Hematopoietic multipotent progenitor cell treated with erythropoietin and hydrocortisone succinate and interleukin-3 and kit ligand, for 6 days (in vitro differentiated cells): ENCODE data around the gene ARL10.

Source experiments
- DNase-seq: peaks from one replicate; pipeline ENCODE4 v3.0.0-alpha.2; 2015

The ARL10 gene, protein sequence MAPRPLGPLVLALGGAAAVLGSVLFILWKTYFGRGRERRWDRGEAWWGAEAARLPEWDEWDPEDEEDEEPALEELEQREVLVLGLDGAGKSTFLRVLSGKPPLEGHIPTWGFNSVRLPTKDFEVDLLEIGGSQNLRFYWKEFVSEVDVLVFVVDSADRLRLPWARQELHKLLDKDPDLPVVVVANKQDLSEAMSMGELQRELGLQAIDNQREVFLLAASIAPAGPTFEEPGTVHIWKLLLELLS

DNA sequence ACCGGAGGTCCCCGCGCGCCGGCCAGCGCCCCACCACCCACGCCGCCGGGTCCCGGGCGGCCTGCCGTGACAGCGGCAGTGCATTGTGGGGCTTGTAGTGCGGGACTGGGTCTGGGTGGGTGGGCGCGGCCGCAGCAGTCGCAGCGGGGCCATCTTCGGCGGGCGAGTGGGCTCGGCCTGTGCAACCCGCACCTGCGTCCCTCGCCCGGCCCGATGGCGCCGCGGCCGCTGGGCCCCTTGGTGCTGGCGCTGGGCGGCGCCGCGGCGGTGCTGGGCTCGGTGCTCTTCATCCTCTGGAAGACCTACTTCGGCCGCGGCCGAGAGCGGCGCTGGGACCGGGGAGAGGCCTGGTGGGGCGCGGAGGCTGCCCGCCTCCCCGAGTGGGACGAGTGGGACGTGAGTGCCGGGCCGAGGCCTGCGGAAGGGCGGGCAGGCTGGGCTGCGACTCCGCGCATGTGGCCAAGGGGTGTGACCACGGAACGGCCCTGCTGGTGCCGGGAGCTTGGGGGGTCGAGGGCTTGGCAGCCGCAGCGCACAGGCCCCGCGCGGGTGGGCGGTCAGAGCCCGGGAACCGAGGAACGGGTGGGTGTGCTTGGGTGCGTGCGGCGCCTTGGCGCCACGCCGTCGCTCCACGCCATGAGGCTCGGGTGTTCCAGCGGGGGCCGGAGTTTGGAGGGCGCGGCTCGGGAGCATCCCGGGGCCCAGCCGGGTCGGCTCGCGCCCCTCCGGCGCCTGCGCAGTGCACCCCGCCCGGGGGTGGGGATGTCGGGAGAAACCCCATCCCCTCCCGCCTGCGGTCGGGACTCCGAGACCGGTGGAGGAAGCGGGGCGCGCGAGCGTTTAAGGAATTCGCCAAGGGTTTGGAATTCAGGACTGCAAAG is at the start of gene ARL10:
Gene ARL10, plus strand, starts transcription at position 137 of the 881 bp plus-strand sequence. Its CDS starts 77 bp downstream, at position 214.
- DNase-seq = peak; percentile 39

DNA sequence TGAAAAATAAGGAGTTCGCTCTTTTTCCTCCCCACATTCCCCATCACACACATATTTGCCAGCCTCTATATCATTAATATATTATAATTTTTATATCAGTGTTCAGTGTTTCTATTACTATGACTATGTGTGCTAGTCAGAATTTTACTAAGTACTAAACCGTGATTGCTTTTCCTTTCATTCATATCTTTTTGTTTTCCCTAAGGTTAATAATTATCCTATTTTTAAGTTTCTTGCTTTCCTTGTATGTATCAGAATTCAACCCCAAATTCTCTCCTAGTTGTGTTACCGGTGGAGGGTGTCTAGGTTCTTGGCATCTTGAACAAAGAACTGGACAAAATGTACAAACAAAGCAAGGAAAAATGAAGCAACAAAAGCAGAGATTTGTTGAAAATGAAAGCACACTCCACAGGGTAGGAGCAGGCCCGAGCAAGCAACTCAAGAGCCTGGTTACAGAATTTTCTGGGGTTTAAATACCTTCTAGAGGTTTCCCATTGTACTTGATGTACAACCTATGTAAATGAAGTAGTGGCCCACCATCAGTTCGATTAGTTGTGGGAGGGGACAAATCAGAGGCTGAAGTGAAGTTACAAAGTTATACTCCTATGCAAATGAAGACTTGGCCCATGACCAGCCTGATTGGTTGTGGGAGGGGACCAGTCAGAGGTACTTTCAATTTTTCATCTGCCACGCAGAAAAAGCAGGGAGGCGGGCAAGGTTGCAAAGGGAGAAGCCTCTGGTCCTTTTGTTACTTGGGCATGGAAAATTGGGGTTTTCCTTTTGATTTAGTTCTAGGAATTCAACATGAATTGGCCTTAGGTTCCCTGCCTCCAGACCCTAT is 47.5 kb upstream of the ARL10 start:
- DNase-seq = no peak

DNA sequence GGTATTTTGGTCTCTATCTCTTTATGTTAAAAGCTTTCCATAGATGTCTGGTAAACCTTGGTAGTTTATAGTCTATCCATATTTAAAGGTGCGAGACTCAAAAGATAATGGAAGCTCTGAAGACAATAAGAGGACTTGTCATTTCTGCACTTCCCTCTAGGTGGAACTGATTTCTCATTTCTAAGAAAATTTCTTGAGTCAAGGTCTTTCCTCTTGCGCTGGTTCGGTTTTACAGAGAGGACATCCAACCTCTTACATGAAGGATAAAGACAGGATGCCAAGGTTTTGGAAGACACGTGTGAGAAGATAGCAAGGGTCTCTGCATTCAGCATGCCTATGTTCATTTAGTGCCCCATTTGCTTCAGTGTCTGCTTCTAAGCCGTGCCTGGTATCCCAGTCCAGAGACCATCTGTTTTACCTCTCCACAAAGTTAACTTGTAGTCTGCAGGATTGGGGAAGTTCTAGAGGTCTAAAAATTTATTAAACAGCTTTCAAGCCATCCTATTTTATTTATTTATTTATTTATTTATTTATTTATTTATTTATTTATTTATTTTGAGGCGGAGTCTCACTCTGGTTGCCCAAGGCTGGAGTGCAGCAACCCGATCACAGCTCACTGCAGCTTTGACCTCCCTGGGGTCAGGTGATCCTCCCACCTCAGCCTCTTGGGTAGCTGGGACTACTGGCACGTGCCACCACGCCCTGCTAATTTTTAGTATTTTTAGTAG is 45.3 kb upstream of the ARL10 start:
- DNase-seq = peak; percentile 25

DNA sequence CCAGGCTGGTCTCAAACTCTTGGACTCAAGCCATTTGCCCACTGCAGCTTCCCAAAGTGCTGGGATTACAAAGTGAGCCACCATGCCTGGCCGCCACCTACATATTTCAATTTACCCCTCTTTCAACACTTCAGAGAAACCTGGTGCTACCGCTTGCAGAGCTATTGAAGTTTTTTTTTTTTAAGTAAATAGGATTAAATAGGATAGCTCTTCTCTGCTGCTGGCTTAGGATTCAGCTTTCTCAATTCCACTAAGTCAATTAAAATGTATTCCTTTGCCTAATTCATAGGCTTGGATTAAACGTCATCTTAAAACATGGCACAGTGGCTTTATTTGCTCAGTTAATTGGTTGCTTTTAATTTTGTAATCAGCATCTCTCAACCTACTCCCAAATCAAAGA is 44.7 kb upstream of the ARL10 start:
- DNase-seq = no peak

DNA sequence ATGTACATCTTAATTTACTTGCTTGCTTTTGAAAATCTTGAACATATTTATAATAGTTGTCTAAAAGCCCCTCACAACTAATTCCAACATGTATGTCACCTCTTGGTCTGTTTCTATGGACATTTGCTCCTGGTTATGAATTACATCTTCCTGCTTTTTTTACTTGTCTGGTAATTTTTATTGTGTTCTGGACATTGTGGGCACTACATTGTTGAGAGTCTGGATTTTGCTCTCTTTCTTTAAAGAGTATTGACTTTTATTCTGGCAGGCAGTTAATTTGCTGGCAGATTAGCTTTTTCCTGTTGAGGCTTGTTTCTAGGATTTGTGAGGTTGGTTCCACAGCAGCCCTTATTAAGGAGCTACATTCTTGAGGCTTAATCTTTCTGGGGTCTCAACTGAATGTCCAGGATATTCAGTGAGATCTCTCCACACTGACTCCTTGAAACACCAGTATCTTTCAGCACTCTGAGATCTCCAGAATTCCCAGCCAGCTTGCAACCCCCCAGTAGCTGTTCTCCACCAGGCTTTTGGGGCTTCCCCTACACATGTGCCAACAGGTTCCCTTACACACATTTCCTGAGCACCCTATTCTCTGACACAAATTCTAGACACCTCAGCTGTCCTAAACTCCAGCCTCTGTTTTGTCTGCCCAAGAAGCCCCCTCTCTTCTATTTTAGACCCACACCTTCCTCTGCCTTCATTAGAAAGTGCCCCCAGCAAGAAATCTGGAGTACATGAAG is 31.1 kb upstream of the ARL10 start:
- no peak for DNase-seq

DNA sequence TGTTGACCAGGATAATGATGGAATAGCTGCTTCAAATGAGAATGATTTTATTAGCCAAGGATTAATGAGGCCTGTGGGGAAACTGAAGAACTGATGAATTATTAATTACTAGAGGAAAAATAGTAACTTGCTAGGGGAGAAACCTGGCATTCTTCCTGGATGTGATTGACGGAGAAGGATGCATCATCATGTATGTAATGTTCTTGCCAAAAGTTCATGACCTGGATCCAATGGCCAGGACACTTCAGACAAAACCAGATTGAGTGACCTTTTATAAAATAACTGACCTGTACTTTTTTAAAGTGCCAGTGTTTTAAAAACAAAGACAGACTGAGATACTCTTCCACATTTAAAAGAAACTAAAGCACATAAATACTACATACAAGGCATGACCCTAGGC is 27.4 kb upstream of the ARL10 start:
- no peak for DNase-seq

DNA sequence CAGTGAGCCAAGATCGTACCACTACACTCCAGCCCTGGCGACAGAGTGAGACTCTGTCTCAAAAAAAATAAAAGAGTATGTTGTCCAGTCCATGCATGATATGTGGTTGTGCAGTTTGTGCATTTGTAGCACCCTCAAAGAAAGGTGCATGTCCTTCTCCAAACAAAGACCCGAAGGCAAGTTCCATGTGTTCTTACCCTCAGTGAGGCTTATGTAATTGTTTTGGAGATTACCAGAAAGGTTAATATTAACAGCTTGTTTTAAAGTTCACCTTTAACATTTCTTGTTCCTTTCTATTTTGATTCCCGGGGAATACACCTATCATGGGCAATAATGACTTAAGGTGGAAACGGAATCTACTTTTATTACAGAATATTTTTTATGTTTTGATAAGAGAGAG is 26.0 kb upstream of the ARL10 start:
- DNase-seq = no peak

DNA sequence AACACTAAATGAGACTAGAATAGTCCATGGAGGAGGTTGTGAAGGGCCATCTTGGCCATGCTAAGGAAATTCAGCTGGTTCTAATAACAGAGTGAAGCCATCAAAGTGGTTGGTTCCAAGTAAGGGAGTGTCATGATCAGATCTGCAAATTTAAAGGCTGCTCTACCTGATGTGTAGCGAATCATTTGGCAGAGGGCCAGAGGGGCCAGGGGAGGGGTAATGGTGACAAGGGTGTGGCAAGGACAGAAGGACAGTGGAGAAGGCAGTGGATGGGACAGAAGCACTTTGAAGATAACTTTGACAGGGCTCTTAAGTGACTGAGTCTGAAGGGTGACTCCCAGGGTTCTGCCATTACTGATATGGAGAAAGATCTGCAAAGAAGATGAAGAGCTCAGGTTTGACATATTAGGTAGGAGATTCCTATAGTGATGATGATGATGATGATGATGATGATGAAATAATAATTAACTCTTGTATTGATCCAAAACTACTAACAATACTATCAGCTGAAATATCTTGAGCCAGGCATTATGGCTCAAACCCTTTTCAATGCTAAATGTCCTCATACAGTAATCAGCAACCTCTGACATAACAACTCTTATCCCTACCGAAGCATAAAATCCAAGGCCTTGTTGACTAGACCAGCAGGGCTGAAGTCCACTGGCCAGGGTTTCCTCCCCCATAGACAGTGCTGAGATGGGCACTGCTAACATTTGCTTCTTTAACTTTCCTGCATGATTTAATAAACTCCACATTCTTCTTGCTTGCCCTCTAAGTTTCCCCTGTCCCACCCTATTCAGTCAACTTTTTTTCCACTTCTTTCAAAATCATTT is 23.7 kb upstream of the ARL10 start:
- DNase-seq = peak; percentile 55

DNA sequence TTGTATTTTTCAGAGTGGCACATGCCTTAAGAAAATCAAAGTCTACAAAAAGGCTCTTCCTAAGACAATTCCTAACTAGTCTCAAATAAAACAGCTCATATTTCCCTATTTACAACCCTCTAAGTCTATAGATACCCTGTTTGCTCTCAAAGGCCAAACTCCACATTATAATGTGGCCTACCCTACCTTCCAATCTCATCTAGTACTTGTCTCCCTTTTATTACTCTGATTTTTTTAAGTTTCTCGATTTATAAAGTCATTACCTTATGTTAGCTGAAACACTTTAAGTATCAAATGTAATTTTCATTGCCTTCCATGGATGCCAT is 23.2 kb upstream of the ARL10 start:
- DNase-seq = no peak

DNA sequence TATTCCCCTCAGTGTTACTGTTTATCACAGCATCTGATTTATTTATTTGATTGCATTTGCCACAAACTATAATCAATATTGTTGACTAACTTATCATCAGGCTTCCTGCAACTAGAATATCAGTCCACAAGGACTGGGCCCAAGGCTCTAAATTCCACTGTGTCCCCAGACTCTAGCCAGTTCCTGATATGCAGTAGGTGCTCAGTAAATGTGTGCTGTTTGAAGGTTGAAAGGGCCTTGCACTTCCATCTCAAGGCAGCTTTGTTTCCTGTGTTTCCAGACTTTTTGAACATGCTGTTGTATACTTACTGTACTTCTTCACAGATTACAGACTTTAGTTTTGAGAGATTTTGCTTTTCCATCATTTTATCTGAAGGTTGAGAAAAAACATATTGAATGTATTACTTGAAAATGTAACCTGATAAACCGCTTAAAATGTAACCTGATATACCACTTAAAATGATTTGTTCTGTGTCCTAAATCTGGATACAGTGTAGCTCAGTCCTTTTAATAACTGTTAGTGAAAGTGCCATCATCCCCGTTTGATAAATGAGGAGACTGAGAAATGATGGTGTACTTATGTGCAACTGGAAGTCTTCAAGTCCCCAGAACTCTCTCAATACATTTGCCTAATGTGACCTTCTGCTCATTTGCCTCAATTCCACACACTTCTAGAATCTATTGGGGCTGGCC is 22.4 kb upstream of the ARL10 start:
- no peak for DNase-seq

DNA sequence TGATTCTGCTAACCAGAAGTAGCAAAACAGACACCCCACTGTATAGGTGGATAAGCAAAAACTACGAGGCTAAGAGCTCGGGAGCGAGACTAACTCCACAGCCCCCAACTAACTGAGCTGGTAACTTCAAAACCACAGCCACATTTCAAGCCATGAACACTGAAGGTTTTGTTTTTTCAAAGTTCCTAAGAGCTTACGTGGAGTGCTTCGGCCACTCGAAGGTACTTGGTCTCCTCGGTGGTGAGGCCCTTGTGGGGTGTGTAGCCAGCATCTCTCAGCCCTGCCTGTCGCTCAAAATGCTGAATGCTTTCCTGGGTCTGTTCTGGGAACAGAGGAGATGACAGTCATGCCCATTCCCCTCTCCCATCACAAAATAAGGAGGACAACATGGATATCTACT is 14.9 kb upstream of the ARL10 start:
- no peak for DNase-seq

DNA sequence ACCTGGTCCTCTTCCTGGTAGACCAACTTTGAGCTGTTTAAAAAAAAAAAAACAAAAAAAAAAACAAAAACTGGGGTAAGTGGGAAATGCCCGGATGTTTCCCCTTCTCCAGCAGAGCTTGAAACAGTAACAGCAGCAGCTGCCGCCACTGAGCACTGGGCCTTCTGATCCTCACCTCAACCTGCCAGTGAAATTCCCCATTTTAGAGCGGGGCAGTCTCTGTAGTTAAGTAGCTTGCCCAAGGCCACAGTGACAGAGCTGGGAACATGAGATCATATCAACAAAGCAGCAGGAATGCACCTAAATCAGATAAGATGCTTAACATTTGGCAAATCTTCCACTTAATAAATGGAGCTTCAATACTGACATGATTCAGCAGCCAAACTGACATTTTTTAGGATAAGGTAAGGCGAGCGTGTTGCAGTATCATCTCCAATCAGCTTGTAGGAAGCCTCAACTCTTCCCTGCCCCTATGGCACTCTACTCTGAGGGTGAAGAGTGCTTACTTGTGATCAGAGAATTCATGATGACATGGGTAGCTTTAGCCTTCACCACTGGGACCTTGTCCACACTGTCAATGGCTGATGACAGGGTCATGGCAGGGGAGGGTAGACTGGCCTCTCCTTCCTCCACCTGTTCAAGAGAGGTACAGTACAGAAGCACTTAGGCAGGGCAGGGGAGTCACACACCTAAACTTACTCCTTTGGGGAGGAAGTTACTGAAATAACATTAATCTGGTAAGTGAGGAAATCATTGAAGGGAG is 13.0 kb upstream of the ARL10 start:
- no peak for DNase-seq

DNA sequence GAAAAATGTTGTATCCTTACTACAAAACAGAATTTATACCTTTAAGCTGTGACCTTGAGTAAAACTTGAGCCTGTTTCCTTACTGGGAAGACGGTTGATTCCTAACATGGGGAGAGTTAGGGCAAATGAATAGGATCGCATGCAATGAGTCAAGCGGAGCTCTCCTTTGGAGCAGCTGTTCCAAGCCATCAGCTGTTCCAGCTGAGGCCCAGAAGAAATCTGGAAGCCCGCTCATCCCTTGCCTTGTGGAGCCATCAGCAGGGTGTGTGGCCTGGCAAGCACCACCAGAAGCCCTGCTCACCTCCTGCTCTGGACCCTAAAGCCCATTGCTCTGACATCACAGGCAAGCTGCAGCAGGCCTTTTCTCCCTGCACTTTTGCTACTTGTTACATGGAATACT is 11.8 kb upstream of the ARL10 start:
- no peak for DNase-seq

DNA sequence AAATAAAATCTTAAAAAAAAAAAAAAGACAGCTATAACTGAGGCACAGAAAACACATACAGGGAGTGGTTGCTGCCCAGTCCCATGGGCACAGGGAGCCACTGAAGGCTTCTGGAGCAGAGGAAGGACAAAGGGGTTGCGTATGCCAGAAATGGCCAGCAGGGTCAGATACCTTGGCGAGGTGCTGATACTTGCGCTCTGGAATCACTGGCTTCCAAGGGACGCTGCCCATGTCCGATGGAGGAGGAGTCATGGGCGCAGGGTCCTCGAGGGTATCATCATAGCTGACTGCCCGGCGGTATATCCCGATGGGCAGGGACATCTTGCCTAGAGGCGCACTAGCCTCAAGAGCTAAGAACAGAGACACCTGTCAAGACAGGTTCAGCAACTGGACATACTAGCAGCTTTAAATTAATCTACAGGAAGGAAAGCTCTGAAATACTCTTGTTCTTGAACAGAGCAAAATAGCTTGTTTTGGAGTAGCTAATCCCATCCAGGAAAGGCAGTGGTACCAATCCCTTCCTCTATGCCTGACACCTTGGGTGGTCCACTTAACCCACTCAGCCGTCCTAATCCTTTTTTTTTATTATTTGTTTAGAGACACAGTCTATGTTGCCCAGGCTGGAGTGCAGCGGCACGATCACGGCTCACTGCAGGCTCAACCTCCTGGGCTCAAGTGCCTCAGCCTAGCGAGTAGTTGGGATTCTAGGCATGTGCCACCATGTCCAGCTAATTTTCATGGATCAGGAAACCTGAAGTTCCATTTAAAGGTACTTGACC is 9.7 kb upstream of the ARL10 start:
- DNase-seq = no peak

DNA sequence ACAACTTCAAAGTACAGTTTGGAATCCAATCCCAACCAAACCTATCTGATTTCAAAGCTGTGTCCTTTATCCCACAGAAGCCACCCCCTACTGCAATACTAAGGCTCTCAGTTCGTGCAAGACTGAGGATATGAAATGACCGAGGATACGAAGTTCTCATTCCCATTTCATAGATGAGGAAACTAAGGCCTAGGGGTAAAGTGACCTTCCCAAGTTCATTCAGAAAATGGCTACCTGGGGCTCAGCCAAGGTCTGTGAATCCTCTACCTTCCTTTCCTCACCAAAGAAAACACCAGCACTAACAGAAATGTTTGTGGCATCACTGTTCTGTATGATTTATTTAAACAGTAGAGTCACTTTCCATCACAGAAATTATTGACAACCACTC is 9.1 kb upstream of the ARL10 start:
- DNase-seq = no peak

DNA sequence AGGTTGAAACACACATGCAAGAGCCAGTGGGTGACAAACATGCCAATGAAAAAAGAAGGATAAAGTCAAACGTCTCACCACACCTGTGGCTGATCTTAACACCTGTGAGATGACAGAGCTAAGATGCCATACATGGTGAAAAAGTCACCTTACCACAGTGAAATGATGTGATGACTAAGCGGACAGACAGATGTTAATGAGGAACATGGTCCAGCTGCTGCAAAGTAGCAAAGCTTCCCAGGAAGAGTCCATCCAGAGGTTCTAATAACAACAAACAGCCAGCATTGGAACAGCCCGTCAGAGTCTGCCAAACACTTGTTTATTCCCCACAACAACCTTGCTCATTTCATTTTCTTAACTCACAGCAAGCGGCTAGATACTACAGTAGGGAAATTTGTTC is 5.6 kb upstream of the ARL10 start:
- DNase-seq = no peak

DNA sequence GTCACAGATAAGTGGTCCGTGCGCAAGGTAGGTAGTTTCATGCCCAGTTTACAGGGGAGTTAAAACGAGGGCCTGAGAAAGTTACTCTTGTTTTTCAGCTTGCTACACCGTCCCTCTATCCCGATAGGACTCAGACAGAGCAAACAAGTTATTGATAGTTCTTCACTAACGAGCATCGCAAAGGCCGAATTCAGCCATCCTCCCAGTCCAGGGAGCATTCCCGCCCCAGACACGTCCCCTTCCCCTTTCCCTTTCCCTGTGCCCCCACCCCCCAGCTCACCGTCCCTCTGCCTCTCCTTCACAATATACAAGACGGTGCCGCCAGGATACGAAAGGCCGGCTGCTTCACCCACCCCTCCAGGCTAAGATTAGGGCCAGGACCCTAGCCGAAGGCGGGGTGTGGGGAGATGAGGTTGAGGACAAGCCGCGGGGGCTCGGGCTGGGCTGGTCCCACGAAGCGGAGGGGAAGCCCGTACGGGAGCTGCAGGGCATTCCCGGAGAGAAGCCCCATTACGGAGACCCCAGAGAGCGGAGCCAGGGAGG is 4.3 kb upstream of the ARL10 start:
- DNase-seq = peak; percentile 38

DNA sequence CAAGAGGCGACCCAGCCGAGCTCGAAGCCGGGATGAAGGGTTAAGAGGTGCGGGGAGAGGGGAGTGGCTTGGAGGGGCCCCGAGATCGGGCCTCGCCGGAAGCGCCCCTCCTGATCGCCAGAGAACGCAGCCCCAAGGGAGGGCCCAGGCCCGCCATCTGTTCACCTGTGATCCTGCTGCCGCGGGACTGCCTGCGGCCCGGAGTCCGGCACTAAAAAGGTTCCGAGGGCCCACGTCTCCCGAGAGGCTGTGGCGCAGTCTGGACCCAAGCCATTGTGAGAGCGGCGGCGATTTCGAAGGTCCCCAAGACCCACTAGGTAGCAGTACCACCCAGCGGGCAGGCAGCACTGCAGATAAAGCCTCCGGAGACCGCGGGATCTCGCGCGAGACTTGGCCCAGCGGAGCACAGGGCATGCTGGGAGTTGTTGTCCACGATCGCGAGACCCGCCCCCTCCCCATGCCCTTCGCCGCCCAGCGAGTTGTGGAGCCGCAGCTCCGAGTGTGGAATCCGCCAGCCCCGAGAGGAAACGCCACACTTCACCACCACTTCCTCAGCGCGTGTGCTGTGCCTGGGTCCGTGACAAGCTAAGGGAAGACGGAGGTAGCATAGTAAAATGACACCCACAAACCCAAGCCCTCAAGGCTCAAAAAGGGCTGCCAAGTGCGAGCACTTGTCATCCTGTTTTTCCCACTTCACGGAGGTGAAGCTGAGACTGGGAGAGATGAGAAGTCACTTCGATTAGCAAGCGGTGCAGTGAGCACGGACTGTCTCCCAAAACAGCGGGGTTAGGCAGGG is 3.7 kb upstream of the ARL10 start, which contains the start of gene KIAA1191:
Gene KIAA1191, minus strand, starts transcription at position 328 of the 796 bp plus-strand sequence. CDS start 2,256 bp downstream, outside the sequence.
- DNase-seq = peak; percentile 94
